ENCODE data around the gene GJB1. TPM values are rescaled to one million over a fixed set of nuclear protein-coding genes. Genes with fewer than 3 reads are reported as not detected.
"Not testable (repeated sequence)": the region's sequence is repeated elsewhere in the genome, so short reads cannot be mapped to it uniquely, and the experiment has no call there.

The GJB1 gene
- total and polyA plus RNA-seq, 9 of the 15 experiments (the other 6 are each of a cell fraction or from before 2014, with no cell fraction given): 0.11 TPM; not detected in 8

GRCh38 chrX:71256856-71257255 is 33.8 kb downstream of the GJB1 start (continued):
- no peak for TF ChIP-seq KLF13 (tag; IDR thresholded peaks at IDR 0.05; ENCODE audit: borderline replicate concordance, low read depth)
- TF ChIP-seq ZNF445 (CRISPR knock-in tag; IDR thresholded peaks at IDR 0.05; ENCODE audit: low read depth): no peak
- no peak for TF ChIP-seq NCOA4 (IDR thresholded peaks at IDR 0.05; ENCODE audit: partially characterized antibody)
- TF ChIP-seq DEAF1 (CRISPR knock-in tag; IDR thresholded peaks at IDR 0.05): no peak
- no peak for TF ChIP-seq KLF16 (IDR thresholded peaks at IDR 0.05)

GRCh38 chrX:71268624-71269023 is 45.6 kb downstream of the GJB1 start:
- POLR2A ChIA-PET; H3K4me1 ChIP-seq (replicated peaks in 1 of 2; ENCODE audit: control insufficient read depth in 2 of 2, insufficient read depth in 2 of 2, low read length in 2 of 2); ATAC-seq; in situ Hi-C loops (cut with MboI); intact Hi-C loops (cut with micrococcal nuclease); H3K9me1 ChIP-seq (ENCODE audit: control insufficient read depth, insufficient read depth, low read length); CTCF ChIA-PET (ENCODE audit: low intra/inter-chr PET ratio); FAIRE-seq; H3K27me3 ChIP-seq (ENCODE audit: control insufficient read depth in 2 of 2, insufficient read depth in 2 of 2, low read length in 2 of 2); H4K20me1 ChIP-seq (replicated peaks; ENCODE audit: control insufficient read depth, insufficient read depth, low read length); H3K36me3 ChIP-seq (ENCODE audit: control insufficient read depth, insufficient read depth, low read length); H3K9me3 ChIP-seq (replicated peaks; ENCODE audit: control insufficient read depth, insufficient read depth, low read depth, low read length); DNase-seq (ENCODE audit: extremely low read depth in 1 of 4, low spot score in 3 of 4); H3K79me2 ChIP-seq (ENCODE audit: control insufficient read depth, insufficient read depth, low read length); H2AFZ ChIP-seq (ENCODE audit: low read depth, low read length); H3K27ac ChIP-seq (ENCODE audit: extremely low read depth, low read depth, low read length); H3K4me3 ChIP-seq; H3K9ac ChIP-seq (ENCODE audit: insufficient read depth in 1 of 2, low read depth in 2 of 2, low read length in 2 of 2); BruUV-seq (replicated peaks); H3K4me2 ChIP-seq (ENCODE audit: insufficient read depth, low read length): not testable (repeated sequence)
- TF ChIP-seq CBX5 (IDR thresholded peaks at IDR 0.05; ENCODE audit: borderline replicate concordance, low read depth) (peak; percentile 71; the same call in 1 of the 2 replicates), TRIM28 (IDR thresholded peaks at IDR 0.05) (peak; percentile 68; the same call in 1 of the 2 replicates), TRIM24 (IDR thresholded peaks at IDR 0.05) (peak in 1 of 2 experiments; percentile 35; a peak in 1 of 4 replicates), CBX3 (IDR thresholded peaks at IDR 0.05; ENCODE audit: borderline replicate concordance in 1 of 2, low read length in 2 of 2) (peak in 1 of 2 experiments; percentile 38; a peak in 1 of 3 replicates)

Data from K562 (cell line).